ENCODE measurements around the gene RND3.

DNA sequence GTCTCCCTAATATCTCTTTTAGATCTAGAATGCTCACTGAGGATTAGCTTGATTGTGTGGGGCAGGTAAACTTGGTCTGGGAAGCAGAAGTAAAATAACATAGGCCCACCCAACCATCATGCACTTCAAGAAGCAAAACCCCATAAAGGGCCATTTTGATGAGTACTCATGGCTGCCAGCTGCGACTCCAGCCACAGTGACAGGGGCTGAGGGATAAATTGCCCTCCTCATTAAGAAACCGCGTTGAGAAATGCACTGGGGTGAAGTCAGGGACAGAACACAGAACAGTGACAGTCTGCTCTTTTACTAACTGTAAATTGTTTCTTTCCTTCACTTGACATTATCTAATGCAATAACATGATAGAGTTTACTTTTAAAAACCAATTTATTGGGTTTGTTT lies 60.2 kb downstream of the RND3 start:
- TF ChIP-seq CTCF (IDR thresholded peaks at IDR 0.05) (no peak), POLR2A (IDR thresholded peaks at IDR 0.05) (no peak)

All from body of pancreas (tissue), 4 donors.